RWPE2 (cell line): Measurements from ENCODE around the gene EEF1AKMT3.
"Not testable (repeated sequence)": the region's sequence is repeated elsewhere in the genome, so short reads cannot be mapped to it uniquely, and the experiment has no call there.

Experiments used
- ATAC-seq: fragments of 200-7000 bp; cut with Tn5 transposase; 3 replicates; pipeline ENCODE4 v1.9.1; 2021; ENCODE audit warnings: low read depth
- DNase-seq: peaks from one replicate; pipeline ENCODE4 v3.0.0-alpha.2; 2020; ENCODE audit warnings: low spot score
- H3K27ac ChIP-seq: fragments of 450-650 bp; 2 replicates; pipeline ENCODE4 v1.5.1; 2017; ENCODE audit warnings: mild to moderate bottlenecking; ENCODE audit not compliant: poor library complexity, severe bottlenecking
- H3K27me3 ChIP-seq: fragments of 250-450 bp; sonication (Bioruptor Pico); 2 replicates; pipeline ENCODE4 v1.5.1; 2021; ENCODE audit warnings: mild to moderate bottlenecking, moderate library complexity; ENCODE audit not compliant: insufficient read depth, poor library complexity, severe bottlenecking
- H3K36me3 ChIP-seq: fragments of 250-450 bp; sonication (Bioruptor Pico); 2 replicates; pipeline ENCODE4 v1.5.1; 2020; ENCODE audit warnings: low read depth, mild to moderate bottlenecking, moderate library complexity
- H3K4me1 ChIP-seq: fragments of 250-450 bp; sonication (Bioruptor Pico); 2 replicates; pipeline ENCODE4 v1.5.1; 2021; ENCODE audit warnings: mild to moderate bottlenecking, moderate library complexity; ENCODE audit not compliant: insufficient read depth, poor library complexity, severe bottlenecking
- H3K4me3 ChIP-seq: fragments of 250-450 bp; sonication (Bioruptor Pico); 2 replicates; pipeline ENCODE4 v1.5.1; 2021; ENCODE audit warnings: mild to moderate bottlenecking, moderate library complexity; ENCODE audit not compliant: severe bottlenecking
- H3K9me3 ChIP-seq: fragments of 250-450 bp; sonication (Bioruptor Pico); 2 replicates; pipeline ENCODE4 v1.5.1; 2021; ENCODE audit warnings: mild to moderate bottlenecking, moderate library complexity; ENCODE audit not compliant: severe bottlenecking
- TF ChIP-seq, protein P1 (sequence below): fragments of 450-650 bp; IDR thresholded peaks from one replicate; pipeline ENCODE4 v1.5.1; 2017; ENCODE audit warnings: mild to moderate bottlenecking, moderate library complexity; ENCODE audit not compliant: poor library complexity, severe bottlenecking

EEF1AKMT3 gene

DNA sequence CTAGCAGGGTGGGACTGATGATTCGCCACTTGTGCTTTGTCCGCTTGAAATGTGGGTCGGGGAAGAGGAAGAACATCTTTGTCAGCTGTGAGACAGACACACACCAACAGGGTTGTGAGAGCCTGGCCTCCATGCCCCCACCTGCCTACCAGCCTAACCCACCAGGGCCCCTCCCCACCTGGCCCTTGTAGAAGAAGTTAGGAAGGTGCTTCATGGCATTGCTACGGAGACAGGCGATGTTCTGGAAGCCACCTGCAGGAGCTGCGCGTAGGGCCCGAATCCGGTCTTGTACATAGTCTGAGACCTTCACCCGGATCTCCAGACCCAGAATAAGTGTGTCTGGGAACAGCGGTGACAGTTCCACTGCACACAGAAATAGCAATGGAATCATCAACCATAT lies 2.8 kb upstream of the EEF1AKMT3 start:
- Histone ChIP-seq H3K4me1 (peaks cover 4% of the 10 kb centered on the region), H3K4me3 (no peak overlapping the region), H3K9me3 (no peaks in the 10 kb centered on the region), H3K36me3 (peaks cover 27% of the 10 kb centered on the region), H3K27ac (no peak overlapping the region), H3K27me3 (no peaks in the 10 kb centered on the region)
- ATAC-seq (no peak), DNase-seq (no peak)
- TF ChIP-seq, protein P1, sequence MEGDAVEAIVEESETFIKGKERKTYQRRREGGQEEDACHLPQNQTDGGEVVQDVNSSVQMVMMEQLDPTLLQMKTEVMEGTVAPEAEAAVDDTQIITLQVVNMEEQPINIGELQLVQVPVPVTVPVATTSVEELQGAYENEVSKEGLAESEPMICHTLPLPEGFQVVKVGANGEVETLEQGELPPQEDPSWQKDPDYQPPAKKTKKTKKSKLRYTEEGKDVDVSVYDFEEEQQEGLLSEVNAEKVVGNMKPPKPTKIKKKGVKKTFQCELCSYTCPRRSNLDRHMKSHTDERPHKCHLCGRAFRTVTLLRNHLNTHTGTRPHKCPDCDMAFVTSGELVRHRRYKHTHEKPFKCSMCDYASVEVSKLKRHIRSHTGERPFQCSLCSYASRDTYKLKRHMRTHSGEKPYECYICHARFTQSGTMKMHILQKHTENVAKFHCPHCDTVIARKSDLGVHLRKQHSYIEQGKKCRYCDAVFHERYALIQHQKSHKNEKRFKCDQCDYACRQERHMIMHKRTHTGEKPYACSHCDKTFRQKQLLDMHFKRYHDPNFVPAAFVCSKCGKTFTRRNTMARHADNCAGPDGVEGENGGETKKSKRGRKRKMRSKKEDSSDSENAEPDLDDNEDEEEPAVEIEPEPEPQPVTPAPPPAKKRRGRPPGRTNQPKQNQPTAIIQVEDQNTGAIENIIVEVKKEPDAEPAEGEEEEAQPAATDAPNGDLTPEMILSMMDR, result no peak

DNA sequence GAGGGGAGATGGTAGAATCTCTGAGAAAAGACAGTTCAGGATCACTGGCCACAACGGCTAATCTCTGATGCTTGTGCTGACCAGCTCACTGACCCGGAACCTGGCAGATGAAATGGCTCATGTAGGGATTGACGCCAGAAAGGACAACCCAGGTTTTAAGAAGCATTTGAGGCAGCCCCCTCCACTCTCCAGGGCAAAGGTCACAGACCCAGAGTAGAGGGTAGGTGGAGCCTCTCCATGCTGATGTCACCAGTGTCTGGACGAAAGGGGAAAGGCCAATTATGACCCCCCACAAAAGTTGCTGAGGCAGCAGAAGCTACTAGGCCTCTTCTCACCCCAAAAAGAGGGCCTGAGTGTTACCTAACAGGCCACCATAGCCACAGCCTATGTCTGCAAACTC lies 1.7 kb upstream of the EEF1AKMT3 start:
- H3K4me3 ChIP-seq, result no peak overlapping the region
- peak overlapping the region; percentile 81 for H3K27ac ChIP-seq

DNA sequence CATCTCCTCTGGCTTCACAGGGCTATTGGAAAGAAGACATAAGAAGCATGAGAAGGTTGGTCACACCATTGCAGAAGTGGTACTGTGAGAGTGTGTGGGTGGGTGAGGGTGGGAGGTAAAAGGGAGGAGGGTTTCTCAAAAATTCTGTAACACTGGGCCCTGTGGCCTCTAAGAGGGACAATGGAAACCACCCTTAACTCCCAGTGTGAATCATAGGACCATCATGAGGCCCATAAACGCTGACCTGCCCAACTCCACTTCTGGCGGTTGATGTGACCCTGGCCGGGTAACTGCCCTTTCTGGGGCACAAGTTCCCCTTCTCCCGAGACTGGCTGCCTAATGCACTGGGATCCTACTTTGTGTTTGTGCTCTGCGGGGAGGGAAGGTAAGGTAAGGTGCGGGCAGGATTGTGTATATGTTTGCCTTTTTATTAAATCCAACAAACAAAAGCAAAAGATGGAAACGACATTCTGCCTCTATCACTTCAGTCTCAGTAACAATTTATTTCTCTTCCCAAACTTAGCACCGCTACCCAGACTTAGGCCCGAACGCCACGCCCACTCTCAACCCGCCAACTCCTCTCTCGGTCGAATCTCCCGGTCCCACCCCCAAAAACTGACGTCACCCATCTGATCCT lies 1.1 kb upstream of the EEF1AKMT3 start:
- peaks cover 4% of the 10 kb centered on the region for H3K4me1 ChIP-seq
- ATAC-seq, result peak; percentile 59
- H3K4me3 ChIP-seq, result peak overlapping the region; percentile 51
- no peaks in the 10 kb centered on the region for H3K9me3 ChIP-seq
- peaks cover 32% of the 10 kb centered on the region for H3K36me3 ChIP-seq
- peak overlapping the region; percentile 81 for H3K27ac ChIP-seq
- TF ChIP-seq, protein P1, result no peak
- no peaks in the 10 kb centered on the region for H3K27me3 ChIP-seq
- peak; percentile 93 for DNase-seq

More for the DNA sequence above, 1.7 kb upstream of the EEF1AKMT3 start:
- TF ChIP-seq, protein P1, result no peak
- ATAC-seq (no peak), DNase-seq (no peak)
- H3K36me3 ChIP-seq, result peaks cover 32% of the 10 kb centered on the region
- no peaks in the 10 kb centered on the region for H3K27me3 ChIP-seq
- H3K4me1 ChIP-seq, result peaks cover 4% of the 10 kb centered on the region
- H3K9me3 ChIP-seq, result no peaks in the 10 kb centered on the region

DNA sequence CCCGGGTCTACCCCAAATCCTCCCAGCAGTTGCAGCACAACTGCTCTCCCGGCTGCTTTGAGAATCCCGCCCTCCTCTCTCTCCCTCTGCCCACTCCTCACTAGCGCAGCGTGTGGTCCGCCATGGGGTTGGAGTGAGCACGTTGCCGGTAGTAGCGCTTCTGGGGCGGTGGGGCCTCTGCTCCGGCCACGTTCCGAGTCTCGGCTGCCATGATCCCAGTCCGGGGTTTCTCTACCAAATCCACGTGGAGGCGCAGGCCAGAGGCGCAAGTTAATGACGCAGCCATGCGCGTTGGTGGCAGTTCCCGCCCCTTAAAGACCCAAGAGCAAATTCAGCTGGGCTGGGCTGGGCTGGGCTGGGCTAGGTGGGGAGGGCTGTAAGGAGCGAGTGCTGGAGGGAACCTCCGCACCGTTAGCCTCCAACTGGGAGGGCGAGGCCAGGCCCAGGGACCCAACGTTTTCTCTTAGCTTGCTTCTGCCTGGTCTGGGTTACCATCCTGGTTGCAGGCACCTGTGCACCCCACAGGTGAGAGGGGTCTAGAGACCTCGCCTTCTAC lies 463 bp upstream of the EEF1AKMT3 start, which contains the start of gene METTL1:
Gene METTL1 (minus strand): TSS at position 233 of the 556 bp plus-strand sequence. CDS start 22 bp downstream, at position 211.
- Histone ChIP-seq H3K27me3 (no peaks in the 10 kb centered on the region), H3K4me1 (peaks cover 4% of the 10 kb centered on the region), H3K9me3 (no peaks in the 10 kb centered on the region), H3K4me3 (peak within 1 kb of the TSS; percentile 51), H3K36me3 (peaks cover 32% of the 10 kb centered on the region), H3K27ac (peak within 1 kb of the TSS; percentile 81)
- DNase-seq (peak; percentile 96), ATAC-seq (peak; percentile 86)
- TF ChIP-seq, protein P1, result no peak

DNA sequence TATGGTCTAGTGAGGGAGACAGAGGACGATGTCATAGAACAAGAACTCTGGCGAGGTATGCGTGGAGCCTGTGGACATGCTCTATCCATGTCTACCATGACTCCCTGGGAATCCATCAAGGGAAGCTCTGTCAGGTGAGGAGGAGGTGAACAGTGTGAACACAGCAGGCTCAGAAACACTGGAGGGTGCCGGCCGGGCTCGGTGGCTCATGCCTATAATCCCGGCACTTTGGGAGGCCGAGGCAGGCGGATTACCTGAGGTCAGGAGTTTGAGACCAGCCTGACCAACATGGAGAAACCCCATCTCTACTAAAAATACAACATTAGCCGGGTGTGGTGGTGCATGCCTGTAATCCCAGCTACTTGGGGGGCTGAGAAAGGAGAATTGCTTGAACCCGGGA lies 2.2 kb downstream of the EEF1AKMT3 start:
- peaks cover 26% of the 10 kb centered on the region for H3K36me3 ChIP-seq
- not testable (repeated sequence) for H3K4me3 ChIP-seq, DNase-seq, H3K27ac ChIP-seq, H3K9me3 ChIP-seq, ATAC-seq, H3K27me3 ChIP-seq, H3K4me1 ChIP-seq
